MCF 10A (cell line): Measurements from ENCODE around the gene GATC. TPM values are rescaled to one million over a fixed set of nuclear protein-coding genes. Genes with fewer than 3 reads are reported as not detected.

Experiments used
- BruUV-seq: library from RNA; stranded (reverse); fragments of 400-500 nt; replicated peaks from 2 replicates; lab custom pipeline; 2021; lab: Mats Ljungman, UMichigan
- CTCF ChIA-PET: fragments of 300-600 bp; sonication (Branson Sonifier 250); formaldehyde crosslinking; extraction: SDS; loops from one replicate; lab custom pipeline; 2021; ENCODE audit warnings: antibody characterized with exemption, inconsistent platforms; lab: Yijun Ruan, JAX
- POLR2A ChIA-PET: fragments of 300-600, 350-650 bp; sonication (Branson Sonifier 250); formaldehyde crosslinking; extraction: SDS; loops from one replicate; lab custom pipeline; 2020; ENCODE audit warnings: antibody characterized with exemption, inconsistent platforms; lab: Yijun Ruan, JAX
- DNase-seq: peaks from one replicate; pipeline ENCODE4 v3.0.0-alpha.2; 2018; ENCODE audit not compliant: unreplicated experiment
- H3K27ac Mint-ChIP-seq: one replicate; pipeline ENCODE4 v1.8.0; 2022; ENCODE audit warnings: mild to moderate bottlenecking, low read depth, mixed read lengths; ENCODE audit not compliant: unreplicated experiment
- H3K27me3 Mint-ChIP-seq: one replicate; pipeline ENCODE4 v1.8.0; 2022; ENCODE audit warnings: mixed read lengths; ENCODE audit not compliant: insufficient read depth, unreplicated experiment
- H3K36me3 Mint-ChIP-seq: one replicate; pipeline ENCODE4 v1.8.0; 2022; ENCODE audit warnings: mild to moderate bottlenecking, moderate library complexity, mixed read lengths; ENCODE audit not compliant: insufficient read depth, unreplicated experiment
- H3K4me1 Mint-ChIP-seq: one replicate; pipeline ENCODE4 v1.8.0; 2022; ENCODE audit warnings: mixed read lengths; ENCODE audit not compliant: insufficient read depth, unreplicated experiment
- H3K4me3 Mint-ChIP-seq: one replicate; pipeline ENCODE4 v1.8.0; 2022; ENCODE audit warnings: mild to moderate bottlenecking, moderate library complexity, mixed read lengths; ENCODE audit not compliant: unreplicated experiment
- H3K9me3 Mint-ChIP-seq: one replicate; pipeline ENCODE4 v1.8.0; 2022; ENCODE audit warnings: mixed read lengths; ENCODE audit not compliant: unreplicated experiment
- intact Hi-C: fragments of 100-400 bp; cut with micrococcal nuclease; formaldehyde crosslinking; loops from 2 replicates; pipeline ENCODE4 v1.14.1; 2022
- total RNA-seq: library from RNA; stranded (reverse); gene quantifications from 2 replicates; pipeline ENCODE4 v1.2.3, GENCODE V29; 2022
- TF ChIP-seq, protein P1 (sequence below): fragments of 200-600 bp; IDR thresholded peaks from one replicate; pipeline ENCODE4 v1.8.0; 2022; ENCODE audit warnings: antibody characterized with exemption, mild to moderate bottlenecking; ENCODE audit not compliant: unreplicated experiment

The GATC gene
- total RNA-seq, 1 experiment from 2014 or later, result 32.1 TPM

DNA sequence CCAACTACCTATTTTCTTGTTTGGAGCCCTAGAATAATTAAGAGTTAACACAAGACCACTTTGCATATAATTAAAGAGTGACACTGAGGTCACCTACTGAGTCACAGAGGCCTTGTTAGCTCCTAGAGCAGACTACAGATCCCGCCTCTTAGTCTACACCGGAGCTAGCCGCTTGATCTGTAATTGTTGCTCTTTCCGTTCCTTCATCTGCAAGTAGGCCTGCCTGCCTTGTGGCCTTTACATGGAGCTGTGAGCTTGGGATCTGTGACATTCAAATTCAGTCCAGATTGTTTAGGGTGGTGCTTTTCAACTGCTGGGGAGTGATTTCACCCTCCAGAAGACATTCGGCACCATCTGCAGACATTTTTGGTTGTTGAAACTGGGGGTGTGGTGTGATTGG is 44.1 kb downstream of the GATC start:
- Mint-ChIP-seq H3K4me1 (peaks cover 9% of the 10 kb centered on the region), H3K9me3 (no peaks in the 10 kb centered on the region), H3K4me3 (no peak overlapping the region), H3K36me3 (peaks cover 21% of the 10 kb centered on the region), H3K27me3 (no peaks in the 10 kb centered on the region), H3K27ac (no peak overlapping the region)
- no peak for DNase-seq
- intact Hi-C loops, result no loop called here
- ChIA-PET POLR2A (interaction anchor here (0.5 to 0.9 kb wide), 2 partner anchors 31 to 182 kb away, joined by 3 to 4 read pairs; no protein-coding TSS in a partner anchor), CTCF (interaction anchor here (0.5 to 2.6 kb wide), 5 partner anchors 14 to 136 kb away, joined by 3 to 15 read pairs (median 3); partner anchors contain the start of genes COQ5 and SRSF9)
- TF ChIP-seq, protein P1, sequence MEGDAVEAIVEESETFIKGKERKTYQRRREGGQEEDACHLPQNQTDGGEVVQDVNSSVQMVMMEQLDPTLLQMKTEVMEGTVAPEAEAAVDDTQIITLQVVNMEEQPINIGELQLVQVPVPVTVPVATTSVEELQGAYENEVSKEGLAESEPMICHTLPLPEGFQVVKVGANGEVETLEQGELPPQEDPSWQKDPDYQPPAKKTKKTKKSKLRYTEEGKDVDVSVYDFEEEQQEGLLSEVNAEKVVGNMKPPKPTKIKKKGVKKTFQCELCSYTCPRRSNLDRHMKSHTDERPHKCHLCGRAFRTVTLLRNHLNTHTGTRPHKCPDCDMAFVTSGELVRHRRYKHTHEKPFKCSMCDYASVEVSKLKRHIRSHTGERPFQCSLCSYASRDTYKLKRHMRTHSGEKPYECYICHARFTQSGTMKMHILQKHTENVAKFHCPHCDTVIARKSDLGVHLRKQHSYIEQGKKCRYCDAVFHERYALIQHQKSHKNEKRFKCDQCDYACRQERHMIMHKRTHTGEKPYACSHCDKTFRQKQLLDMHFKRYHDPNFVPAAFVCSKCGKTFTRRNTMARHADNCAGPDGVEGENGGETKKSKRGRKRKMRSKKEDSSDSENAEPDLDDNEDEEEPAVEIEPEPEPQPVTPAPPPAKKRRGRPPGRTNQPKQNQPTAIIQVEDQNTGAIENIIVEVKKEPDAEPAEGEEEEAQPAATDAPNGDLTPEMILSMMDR, result no peak
- no TSS peak for BruUV-seq

GRCh38 chr12:120490833-120491512 is 44.7 kb downstream of the GATC start:
- no peaks in the 10 kb centered on the region for H3K27me3 Mint-ChIP-seq

DNA sequence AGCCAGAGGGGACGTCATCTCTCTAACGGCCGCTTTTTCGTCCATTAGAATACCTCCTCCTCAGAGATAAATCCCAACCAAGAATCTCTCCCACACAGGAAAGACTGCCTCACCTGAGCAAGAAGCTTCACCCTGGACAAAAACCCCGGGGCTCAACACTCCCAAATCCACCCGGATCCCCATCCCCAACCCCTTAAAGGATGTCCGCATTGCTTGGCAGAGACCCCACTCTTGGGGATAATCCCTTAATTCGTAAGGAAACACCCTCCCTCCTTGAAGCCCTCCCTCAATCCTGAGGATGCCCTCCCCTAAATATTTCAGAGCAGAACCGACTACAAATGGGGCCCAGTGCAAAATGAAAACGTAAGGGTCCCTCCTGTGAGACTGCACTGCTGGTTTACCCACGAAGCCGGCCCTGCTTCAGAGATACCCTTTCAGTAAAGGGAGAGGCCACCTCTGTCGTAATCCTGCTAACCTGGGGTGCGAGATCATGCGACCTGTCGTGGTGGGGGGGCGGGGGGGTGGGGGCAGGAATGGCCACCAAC is 49.0 kb downstream of the GATC start:
- ChIA-PET POLR2A (interaction anchor here (0.6 to 4.5 kb wide), 23 partner anchors 12 to 409 kb away, joined by 3 to 56 read pairs (median 4); partner anchors contain the start of genes COQ5, COX6A1, POP5 and RNF10), CTCF (interaction anchor here (0.6 to 1.9 kb wide), 7 partner anchors 17 to 88 kb away, joined by 3 to 5 read pairs (median 4); partner anchors contain the start of gene SRSF9)
- Mint-ChIP-seq H3K27me3 (no peaks in the 10 kb centered on the region), H3K36me3 (peaks cover 45% of the 10 kb centered on the region), H3K9me3 (no peaks in the 10 kb centered on the region), H3K4me1 (peaks cover 16% of the 10 kb centered on the region), H3K27ac (peak overlapping the region; percentile 86), H3K4me3 (peak overlapping the region; percentile 88)
- TF ChIP-seq, protein P1, result no peak
- BruUV-seq, result no TSS peak
- intact Hi-C loops, result loop anchor here (1.0 to 2.0 kb wide), 2 partner anchors 26 to 40 kb away; partner anchors contain the start of genes RNF10 and SRSF9
- no peak for DNase-seq

More at GRCh38 chr12:120490833-120491512, 44.7 kb downstream of the GATC start:
- ChIA-PET CTCF (interaction anchor here (0.5 to 2.6 kb wide), 5 partner anchors 15 to 137 kb away, joined by 3 to 15 read pairs (median 3); partner anchors contain the start of genes COQ5 and SRSF9), POLR2A (no interaction called here)
- peaks cover 27% of the 10 kb centered on the region for H3K36me3 Mint-ChIP-seq
- H3K4me3 Mint-ChIP-seq, result no peak overlapping the region
- no peaks in the 10 kb centered on the region for H3K9me3 Mint-ChIP-seq
- BruUV-seq, result no TSS peak
- intact Hi-C loops, result no loop called here
- H3K4me1 Mint-ChIP-seq, result peaks cover 9% of the 10 kb centered on the region
- TF ChIP-seq, protein P1, result no peak
- H3K27ac Mint-ChIP-seq, result no peak overlapping the region
- DNase-seq, result no peak
